GM19238 (cell line): ENCODE results near the gene TIGD1.

Experiments used
- DNase-seq: peaks from one replicate; pipeline ENCODE4 v3.0.0; 2011; ENCODE audit warnings: low spot score; ENCODE audit not compliant: insufficient read length

Gene TIGD1

GRCh38 chr2:232550354-232551249, at the start of gene TIGD1, which contains the start of gene EIF4E2:
TIGD1 (minus strand) TSS chr2:232550557; CDS start chr2:232549882, 675 bp downstream.
EIF4E2 (plus strand) TSS chr2:232550689; CDS start chr2:232550725, 36 bp downstream.
- peak; percentile 99 for DNase-seq

GRCh38 chr2:232598293-232598692, 47.9 kb upstream of the TIGD1 start:
- DNase-seq, result no peak

GRCh38 chr2:232597362-232598079, 47.2 kb upstream of the TIGD1 start:
- no peak for DNase-seq

GRCh38 chr2:232593982-232594381, 43.6 kb upstream of the TIGD1 start:
- no peak for DNase-seq

- DNase-seq, result no peak
These were observed 42.5 kb upstream of the TIGD1 start for GRCh38 chr2:232592772-232593395.

- no peak for DNase-seq
These were observed 38.6 kb upstream of the TIGD1 start for GRCh38 chr2:232588680-232589585.

GRCh38 chr2:232588031-232588430, 37.7 kb upstream of the TIGD1 start:
- DNase-seq, result no peak

- no peak for DNase-seq
These were observed 37.2 kb upstream of the TIGD1 start for GRCh38 chr2:232587512-232587911.

GRCh38 chr2:232586943-232587505, 36.7 kb upstream of the TIGD1 start:
- DNase-seq, result no peak

- no peak for DNase-seq
These were observed 33.9 kb upstream of the TIGD1 start for GRCh38 chr2:232584238-232584637.

- no peak for DNase-seq
These were observed 31.4 kb upstream of the TIGD1 start for GRCh38 chr2:232581725-232582124.

- no peak for DNase-seq
These were observed 30.3 kb upstream of the TIGD1 start for GRCh38 chr2:232580648-232580981.

GRCh38 chr2:232578626-232579025, 28.3 kb upstream of the TIGD1 start:
- no peak for DNase-seq

GRCh38 chr2:232577841-232578240, 27.5 kb upstream of the TIGD1 start:
- DNase-seq, result no peak

GRCh38 chr2:232576995-232577394, 26.6 kb upstream of the TIGD1 start:
- DNase-seq, result no peak

- no peak for DNase-seq
These were observed 25.0 kb upstream of the TIGD1 start for GRCh38 chr2:232575404-232575746.

GRCh38 chr2:232574674-232575403, 24.5 kb upstream of the TIGD1 start:
- no peak for DNase-seq

GRCh38 chr2:232573771-232574435, 23.5 kb upstream of the TIGD1 start:
- no peak for DNase-seq

- no peak for DNase-seq
These were observed 22.7 kb upstream of the TIGD1 start for GRCh38 chr2:232573042-232573441.
